Fibroblast of the conjunctiva (primary cell): ENCODE data around the gene CCDC17.
"Not testable (repeated sequence)": the region's sequence is repeated elsewhere in the genome, so short reads cannot be mapped to it uniquely, and the experiment has no call there.

Source experiments
- DNase-seq: peaks from one replicate; pipeline ENCODE4 v3.0.0-alpha.2; 2010; ENCODE audit warnings: low read depth

CCDC17 gene

GRCh38 chr1:45621895-45622523 lies 1.8 kb downstream of the CCDC17 start:
- no peak for DNase-seq

GRCh38 chr1:45621501-45621836 lies 2.4 kb downstream of the CCDC17 start:
- DNase-seq: no peak

DNA sequence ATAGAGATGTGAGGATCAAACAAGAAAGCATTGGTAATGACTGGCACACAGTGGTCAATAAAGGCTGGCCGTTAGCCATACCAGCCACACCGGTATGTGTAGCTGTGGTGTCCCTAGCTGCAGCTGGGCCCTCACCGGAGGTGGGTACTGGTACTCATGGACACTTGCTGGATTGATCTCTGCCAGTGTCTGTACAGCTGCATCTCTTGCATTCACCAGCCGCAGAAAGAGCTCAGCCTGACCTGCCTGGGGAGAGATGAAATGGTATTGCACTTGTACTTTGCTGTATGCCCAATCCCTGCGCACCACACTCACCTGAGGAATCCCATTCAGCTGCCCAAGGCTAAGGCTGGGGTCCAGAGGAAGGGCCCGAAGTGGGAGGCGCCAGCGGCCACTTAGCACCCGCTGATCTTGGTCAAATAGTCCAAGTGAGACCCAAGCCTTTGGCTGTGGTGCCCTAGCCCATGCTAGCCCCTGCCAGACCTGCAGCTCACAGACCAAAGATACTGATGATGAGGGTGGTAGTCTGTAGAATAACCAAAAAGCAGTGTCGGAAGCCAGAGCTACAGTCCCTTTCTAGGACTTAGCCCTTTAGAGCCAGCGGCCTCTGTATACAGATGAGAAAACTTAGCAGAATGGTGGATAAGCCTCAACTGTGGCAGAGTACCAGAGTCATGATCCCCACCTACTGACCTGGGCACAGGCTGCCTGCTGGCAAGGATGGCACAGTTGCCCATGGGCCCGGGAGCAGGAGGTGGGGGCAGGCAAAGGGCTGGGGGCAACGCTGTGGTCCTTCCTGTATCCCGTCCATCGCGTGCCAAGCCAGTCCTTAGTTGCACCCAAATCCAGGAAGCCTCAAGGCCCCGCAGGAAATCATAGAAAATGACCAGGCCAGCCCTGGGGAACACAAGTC lies 3.0 kb downstream of the CCDC17 start:
- DNase-seq: no peak

DNA sequence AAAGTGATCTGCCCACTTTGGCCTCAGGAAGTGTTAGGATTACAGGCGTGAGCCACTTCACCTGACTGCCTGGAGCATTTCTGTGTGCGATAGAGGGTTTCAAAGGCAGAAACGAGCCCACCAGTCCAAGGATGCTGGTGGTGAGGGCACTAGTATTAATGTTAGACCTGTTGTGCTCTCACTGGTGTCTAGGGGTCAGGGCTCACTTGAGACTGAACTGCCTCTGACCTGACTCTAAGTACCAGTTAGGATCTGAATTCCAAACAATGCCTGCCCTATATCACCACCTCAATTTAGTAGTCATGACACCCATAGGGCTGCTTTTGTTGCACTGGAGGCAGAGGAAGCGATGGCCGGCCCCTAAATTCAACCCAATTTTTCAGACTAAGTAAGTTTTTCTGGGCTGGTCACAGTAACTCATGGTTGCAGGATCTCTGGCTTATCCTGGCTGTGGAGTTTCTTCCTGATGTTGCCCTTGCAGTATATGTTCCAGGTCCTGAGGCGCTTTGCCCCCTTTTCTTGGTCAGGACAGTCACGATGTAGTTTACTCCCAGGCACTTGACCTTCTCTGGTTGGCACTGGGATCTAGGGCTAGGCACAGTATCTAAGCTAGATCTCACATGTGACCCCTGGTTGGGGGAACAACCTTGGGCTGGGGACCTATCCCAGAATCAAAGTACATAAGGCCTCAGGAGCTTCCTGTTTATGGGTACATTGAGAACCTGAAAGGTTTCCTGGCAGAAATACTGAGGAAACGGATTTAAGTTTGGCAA lies 4.5 kb downstream of the CCDC17 start:
- DNase-seq: no peak

GRCh38 chr1:45617618-45618017 lies 6.2 kb downstream of the CCDC17 start:
- no peak for DNase-seq

DNA sequence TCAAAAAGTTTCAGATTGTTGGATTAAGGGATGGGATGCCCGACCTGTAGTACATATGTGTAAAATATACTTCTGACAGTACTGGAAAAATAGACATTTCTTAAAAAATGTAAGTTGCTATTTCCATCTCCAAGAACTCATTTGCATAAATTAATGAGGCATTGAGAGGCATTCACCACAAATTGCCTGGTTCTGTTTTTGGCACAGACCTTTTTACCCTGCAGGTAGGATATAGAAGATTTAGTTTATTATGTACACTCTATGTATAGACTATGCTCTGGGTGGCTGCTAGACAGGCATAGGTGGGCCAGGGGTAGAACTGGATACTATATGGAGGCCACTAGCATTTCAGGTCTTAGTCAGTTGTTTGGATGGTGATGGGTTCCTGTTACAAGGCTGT lies 8.0 kb downstream of the CCDC17 start:
- no peak for DNase-seq

DNA sequence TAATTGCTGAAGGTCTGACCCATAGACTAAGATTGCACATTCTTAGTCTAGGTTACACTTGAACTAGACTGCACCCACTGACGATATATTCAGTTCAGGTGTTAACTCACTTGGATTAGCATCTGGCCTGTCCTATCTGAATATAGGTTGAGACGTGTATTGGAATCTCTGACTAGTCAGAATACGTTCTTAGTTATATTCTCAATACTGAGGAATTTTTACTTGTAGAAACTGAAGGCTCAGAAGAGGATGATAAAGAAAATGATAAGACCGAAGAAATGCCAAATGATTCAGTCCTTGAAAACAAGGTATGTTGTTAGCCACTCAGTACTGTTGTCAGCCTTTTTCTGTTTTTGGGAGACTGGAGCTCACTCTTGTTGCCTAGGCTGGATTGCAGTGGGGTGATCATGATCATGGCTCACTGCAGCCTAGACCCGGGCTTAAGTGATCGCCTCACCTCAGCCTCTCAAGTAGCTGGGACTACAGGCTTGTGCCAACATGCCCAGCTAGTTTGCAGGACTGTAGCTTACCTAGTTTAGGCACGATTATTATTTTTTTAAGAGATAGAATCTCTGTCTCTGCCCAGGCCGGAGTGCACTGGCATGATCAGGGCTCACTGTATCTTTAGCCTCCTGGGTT lies 10.8 kb downstream of the CCDC17 start:
- no peak for DNase-seq

- no peak for DNase-seq
Measured at GRCh38 chr1:45610589-45611226, 13.1 kb downstream of the CCDC17 start.

- no peak for DNase-seq
Measured at GRCh38 chr1:45608175-45609156, 15.4 kb downstream of the CCDC17 start.

DNA sequence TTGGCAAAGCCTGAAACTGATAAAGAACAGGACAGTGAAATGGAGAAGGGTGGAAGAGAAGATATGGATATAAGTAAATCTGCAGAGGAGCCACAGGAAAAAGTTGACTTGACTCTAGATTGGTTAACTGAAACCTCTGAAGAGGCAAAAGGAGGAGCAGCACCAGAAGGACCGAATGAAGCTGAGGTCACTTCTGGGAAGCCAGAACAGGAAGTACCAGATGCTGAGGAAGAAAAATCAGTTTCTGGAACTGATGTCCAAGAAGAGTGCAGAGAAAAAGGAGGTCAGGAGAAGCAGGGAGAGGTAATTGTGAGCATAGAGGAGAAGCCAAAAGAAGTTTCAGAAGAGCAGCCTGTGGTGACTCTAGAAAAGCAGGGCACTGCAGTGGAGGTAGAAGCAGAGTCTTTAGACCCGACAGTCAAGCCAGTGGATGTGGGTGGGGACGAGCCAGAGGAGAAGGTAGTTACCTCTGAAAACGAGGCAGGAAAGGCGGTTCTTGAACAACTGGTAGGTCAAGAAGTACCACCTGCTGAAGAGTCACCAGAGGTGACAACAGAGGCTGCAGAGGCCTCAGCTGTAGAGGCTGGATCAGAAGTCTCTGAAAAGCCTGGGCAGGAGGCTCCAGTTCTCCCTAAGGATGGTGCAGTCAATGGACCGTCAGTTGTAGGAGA lies 16.3 kb downstream of the CCDC17 start:
- DNase-seq: no peak

DNA sequence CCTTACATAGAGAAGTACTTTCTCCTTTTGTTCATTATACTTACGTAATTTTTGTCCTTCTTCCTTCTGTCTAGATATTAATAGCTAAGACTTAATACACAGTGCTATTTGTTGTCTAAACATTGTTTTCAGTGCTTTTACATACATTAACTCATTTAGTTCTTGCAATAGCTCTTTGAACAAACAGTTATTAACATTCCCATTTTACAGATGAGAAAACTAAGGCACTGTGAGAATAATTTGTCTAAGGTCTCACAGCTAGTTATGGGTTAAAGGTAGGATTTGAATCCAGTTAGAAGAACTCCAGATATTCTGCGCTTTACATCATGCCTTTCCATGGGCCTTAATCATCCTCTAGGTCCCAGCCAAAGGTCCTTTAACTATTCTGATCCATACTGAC lies 19.6 kb downstream of the CCDC17 start:
- DNase-seq: no peak

DNA sequence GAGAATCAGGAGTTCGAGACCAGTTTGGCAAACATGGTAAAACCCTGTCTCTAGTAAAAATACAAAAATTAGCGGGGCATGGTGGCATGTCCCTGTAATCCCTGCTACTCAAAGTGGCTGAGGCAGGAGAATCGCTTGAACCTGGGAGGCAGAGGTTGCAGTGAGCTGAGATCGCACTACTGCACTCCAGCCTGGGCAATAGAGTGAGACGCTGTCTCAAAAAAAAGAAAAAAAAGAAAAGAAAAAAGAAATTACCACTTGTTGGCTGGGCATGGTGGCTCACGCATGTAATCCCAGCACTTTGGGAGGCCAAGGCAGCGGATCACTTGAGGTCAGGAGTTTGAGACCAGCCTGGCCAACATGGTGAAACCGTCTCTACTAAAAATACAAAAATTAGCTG lies 27.1 kb downstream of the CCDC17 start:
- DNase-seq: not testable (repeated sequence)

DNA sequence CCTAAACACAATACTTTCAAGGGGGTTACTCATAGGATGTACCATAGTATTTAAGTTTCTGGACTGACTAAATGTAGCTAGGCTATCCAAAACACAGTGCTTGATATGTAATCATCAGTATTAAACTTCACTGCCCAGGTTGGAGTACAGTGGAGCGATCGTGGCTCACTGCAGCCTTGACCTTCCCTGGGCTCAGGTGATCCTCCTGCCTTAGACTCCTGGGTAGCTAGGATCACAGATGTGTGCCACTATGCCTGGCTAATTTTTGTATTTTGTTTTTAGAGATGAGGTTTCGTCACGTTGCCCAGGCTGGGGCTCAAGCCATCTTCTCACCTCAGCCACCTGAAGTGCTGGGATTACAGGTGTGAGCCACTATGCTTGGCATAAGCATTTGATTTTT lies 29.4 kb downstream of the CCDC17 start:
- DNase-seq: no peak

DNA sequence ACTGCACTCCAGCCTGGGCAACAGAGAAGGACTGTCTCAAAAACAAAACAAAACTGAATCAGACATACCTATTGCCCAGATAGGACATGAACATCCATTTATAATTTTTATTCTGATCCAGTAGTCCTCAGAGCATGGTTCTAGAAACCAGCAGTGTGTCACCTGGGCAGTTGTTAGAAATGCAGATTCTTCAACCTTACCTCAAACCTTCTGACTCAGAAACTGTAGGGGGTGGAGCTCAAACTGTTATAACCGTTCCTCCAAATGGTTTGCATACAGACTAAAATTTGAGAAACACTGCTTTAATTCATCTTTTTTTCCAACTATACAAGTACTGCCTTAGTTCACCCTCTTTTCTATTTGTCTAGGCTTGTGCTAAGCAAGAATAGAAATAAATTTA lies 34.0 kb downstream of the CCDC17 start:
- no peak for DNase-seq

DNA sequence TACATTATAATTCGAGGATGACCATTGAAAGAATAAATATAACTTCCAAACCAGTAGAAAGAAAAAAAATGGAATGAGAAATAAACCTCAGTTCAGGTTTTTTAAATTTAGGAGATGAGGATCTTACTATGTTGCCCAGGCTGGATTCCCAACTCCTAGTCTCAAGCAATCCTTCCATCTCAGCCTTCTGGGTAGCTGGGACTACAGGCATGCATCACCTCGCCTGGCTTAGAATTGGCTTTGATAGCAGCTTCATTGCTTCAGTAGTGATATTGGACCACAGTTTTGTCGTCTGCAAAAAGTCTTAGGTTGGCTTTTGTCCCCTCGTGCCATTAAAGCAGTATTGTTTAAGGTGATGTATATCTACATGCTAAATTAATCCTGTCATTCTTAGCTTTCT lies 37.1 kb downstream of the CCDC17 start:
- DNase-seq: no peak

GRCh38 chr1:45585496-45586075 lies 38.3 kb downstream of the CCDC17 start:
- no peak for DNase-seq

DNA sequence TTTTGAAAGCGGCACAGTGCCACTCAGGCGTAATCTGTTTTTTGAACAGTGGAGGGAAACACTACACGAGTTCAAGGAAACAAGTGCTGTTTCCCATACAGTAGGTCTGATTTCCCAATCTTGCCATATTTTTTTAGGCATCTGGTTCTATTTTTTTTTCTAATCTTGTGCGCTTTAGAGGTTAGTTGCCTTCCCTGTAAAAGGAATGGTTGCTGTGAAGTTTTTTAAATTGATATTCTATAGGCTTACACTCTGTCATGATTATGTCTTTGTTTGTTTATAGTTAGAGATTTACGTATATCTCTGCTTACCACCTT lies 38.8 kb downstream of the CCDC17 start:
- DNase-seq: no peak

DNA sequence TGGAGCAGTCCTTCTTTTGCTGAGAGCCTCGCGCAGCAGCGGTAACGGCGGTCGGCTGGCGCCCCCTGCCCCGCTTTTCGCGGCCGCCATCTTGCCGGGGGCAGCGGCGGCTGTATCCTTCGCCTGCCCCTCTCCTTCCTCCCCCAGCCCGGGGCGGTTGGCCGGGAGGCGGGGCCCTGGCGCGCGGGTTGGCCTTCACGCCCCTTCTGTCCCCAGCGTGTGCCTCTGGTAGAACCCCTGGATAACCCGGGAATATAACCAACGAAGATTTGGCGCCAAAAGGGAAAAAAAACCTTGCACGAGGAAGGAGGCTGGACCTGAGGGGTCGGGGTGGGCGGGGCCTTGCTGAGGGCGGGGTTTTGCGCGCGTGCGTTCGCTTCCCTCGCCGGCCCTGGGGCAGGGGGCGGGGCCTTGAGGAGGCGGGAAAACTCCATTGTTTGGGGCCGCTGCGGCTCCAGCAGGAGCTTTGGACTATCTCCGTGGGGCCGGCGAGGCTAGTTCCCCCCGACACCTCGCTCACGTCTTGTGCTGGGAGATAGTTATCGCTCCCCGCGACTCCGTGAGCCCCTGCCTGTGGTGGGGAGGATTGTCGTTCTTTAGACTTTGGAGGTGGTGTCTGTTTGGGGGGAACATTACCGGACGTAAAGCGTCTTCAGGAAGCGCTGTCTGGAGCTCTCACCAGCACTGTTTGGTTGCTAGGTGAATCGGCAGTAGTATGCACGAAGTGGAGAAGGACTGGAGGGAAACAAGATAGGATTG lies 39.3 kb downstream of the CCDC17 start:
- peak; percentile 73 for DNase-seq

GRCh38 chr1:45583666-45584350 lies 40.0 kb downstream of the CCDC17 start, which contains the start of gene NASP:
NASP (plus strand) TSS chr1:45584041; CDS start chr1:45584147, 106 bp downstream.
- no peak for DNase-seq
